GM23248 (cell line): ENCODE results near the gene PPP2R2D. TPM values are rescaled to one million over a fixed set of nuclear protein-coding genes. Genes with fewer than 3 reads are reported as not detected.

Experiments
- DNase-seq: peaks from one replicate; pipeline ENCODE4 v3.0.0-alpha.2; 2015
- H2AFZ ChIP-seq: fragments of 200-600 bp; sonication (generic); 2 replicates; pipeline ENCODE4 v1.6.1; 2016; ENCODE audit warnings: antibody characterized with exemption
- H3F3A ChIP-seq: fragments of 200-600 bp; sonication (generic); 2 replicates; pipeline ENCODE4 v1.6.1; 2016; ENCODE audit warnings: mild to moderate bottlenecking, antibody characterized with exemption, mixed run types; ENCODE audit not compliant: insufficient read depth
- H3K27ac ChIP-seq: fragments of 200-600 bp; sonication (generic); 2 replicates; pipeline ENCODE4 v1.5.1; 2016; ENCODE audit warnings: mild to moderate bottlenecking
- H3K27me3 ChIP-seq: fragments of 200-600 bp; sonication (generic); replicated peaks from 2 replicates; pipeline ENCODE4 v1.6.1; 2016; ENCODE audit warnings: mild to moderate bottlenecking; ENCODE audit not compliant: insufficient read depth
- H3K36me3 ChIP-seq: fragments of 200-600 bp; sonication (generic); 2 replicates; pipeline ENCODE4 v1.6.1; 2016; ENCODE audit warnings: low read depth, mild to moderate bottlenecking
- H3K4me1 ChIP-seq: fragments of 200-600 bp; sonication (generic); 2 replicates; pipeline ENCODE4 v1.6.1; 2016; ENCODE audit warnings: mild to moderate bottlenecking; ENCODE audit not compliant: insufficient read depth
- H3K4me2 ChIP-seq: fragments of 200-600 bp; sonication (generic); one replicate; pipeline ENCODE4 v1.6.1; 2016; ENCODE audit warnings: mild to moderate bottlenecking; ENCODE audit not compliant: unreplicated experiment
- H3K4me3 ChIP-seq: fragments of 200-600 bp; sonication (generic); 2 replicates; pipeline ENCODE4 v1.5.1; 2016; ENCODE audit warnings: mild to moderate bottlenecking
- H3K79me2 ChIP-seq: fragments of 200-600 bp; sonication (generic); 2 replicates; pipeline ENCODE4 v1.6.1; 2016; ENCODE audit warnings: mild to moderate bottlenecking; ENCODE audit not compliant: insufficient read depth
- H3K9ac ChIP-seq: fragments of 200-600 bp; sonication (generic); 2 replicates; pipeline ENCODE4 v1.6.1; 2016; ENCODE audit warnings: mild to moderate bottlenecking
- H3K9me2 ChIP-seq: fragments of 200-600 bp; sonication (generic); 2 replicates; pipeline ENCODE4 v1.6.1; 2016; ENCODE audit warnings: mixed run types, mild to moderate bottlenecking, moderate library complexity; ENCODE audit not compliant: insufficient read depth
- H3K9me3 ChIP-seq: fragments of 200-600 bp; sonication (generic); one replicate; pipeline ENCODE4 v1.6.1; 2017; ENCODE audit warnings: low read depth
- H4K20me1 ChIP-seq: fragments of 200-600 bp; sonication (generic); 2 replicates; pipeline ENCODE4 v1.6.0; 2016; ENCODE audit not compliant: insufficient read depth
- EZH2 ChIP-seq: fragments of 200-600 bp; sonication (generic); IDR thresholded peaks from 2 replicates; pipeline ENCODE4 v1.6.1; 2018; ENCODE audit warnings: antibody characterized with exemption, mild to moderate bottlenecking; ENCODE audit not compliant: insufficient read depth, poor library complexity, severe bottlenecking
- EZH2phosphoT487 ChIP-seq: fragments of 200-600 bp; sonication (generic); IDR thresholded peaks from 2 replicates; pipeline ENCODE4 v1.6.1; 2018; ENCODE audit warnings: antibody characterized with exemption, moderate library complexity, mild to moderate bottlenecking, low read depth; ENCODE audit not compliant: insufficient read depth
- WGBS, 2 experiments: methylation state at CpG; one replicate each; pipeline ENCODE4 v1.1.6; 2015 to 2017; ENCODE audit warnings: low lambda C conversion rate in 2 of 2, low coverage in 1 of 2; ENCODE audit errors: missing lambda C conversion rate in 2 of 2; 5-methylcytosine and 5-hydroxymethylcytosine counted together
- in situ Hi-C: fragments of 300-500 bp; cut with MboI; formaldehyde crosslinking; loops from 2 replicates; pipeline ENCODE4 v1.15.0; 2020
- polyA plus RNA-seq: library from polyadenylated mRNA; unstranded; fragments of >200 nt; fragmentation: Nextera tagmentation; extraction: Ambion mirVana; gene quantifications from 2 replicates; pipeline ENCODE4 v1.2.1, GENCODE V29; 2016
- total RNA-seq: library from RNA; depleted of rRNA; stranded (reverse); fragments of >200 nt; shearing (Covaris generic); gene quantifications from 2 replicates; pipeline ENCODE4 v1.2.3, GENCODE V29; 2014

Gene PPP2R2D
- total and polyA plus RNA-seq, 2 experiments from 2014 or later, result 18.5 to 26.2 TPM

GRCh38 chr10:131901181-131901829, 497 bp downstream of the PPP2R2D start:
- H3K9me3 ChIP-seq, result no peaks in the 10 kb centered on the region
- peak overlapping the region; percentile 66 for H2AFZ ChIP-seq
- peak overlapping the region; percentile 70 for H3K27ac ChIP-seq
- TF ChIP-seq EZH2, result no peak
- TF ChIP-seq EZH2phosphoT487, result no peak
- no peaks in the 10 kb centered on the region; the same call in 1 of the 2 replicates for H3F3A ChIP-seq
- DNase-seq, result peak; percentile 69
- in situ Hi-C loops, result no loop called here
- peak overlapping the region; percentile 84 for H3K9ac ChIP-seq
- H3K4me3 ChIP-seq, result peak overlapping the region; percentile 86
- peaks cover 16% of the 10 kb centered on the region for H3K27me3 ChIP-seq
- peak overlapping the region; percentile 99 for H3K4me2 ChIP-seq
- peaks cover 52% of the 10 kb centered on the region for H3K79me2 ChIP-seq
- peaks cover 17% of the 10 kb centered on the region for H3K4me1 ChIP-seq
- peaks cover 7% of the 10 kb centered on the region for H3K36me3 ChIP-seq
- WGBS, 2 experiments, result 0% methylated on average over 33 to 76 of the region's 83 CpGs
- H4K20me1 ChIP-seq, result peaks cover 8% of the 10 kb centered on the region; the same call in 1 of the 2 replicates
- H3K9me2 ChIP-seq, result no peaks in the 10 kb centered on the region

GRCh38 chr10:131902211-131902610, 1.4 kb downstream of the PPP2R2D start:
- in situ Hi-C loops, result no loop called here
- Histone ChIP-seq H3K27ac (peak overlapping the region; percentile 70), H2AFZ (peak overlapping the region; percentile 66), H3K9me3 (no peaks in the 10 kb centered on the region), H3K79me2 (peaks cover 61% of the 10 kb centered on the region), H4K20me1 (peaks cover 8% of the 10 kb centered on the region; the same call in 1 of the 2 replicates), H3K9ac (peak overlapping the region; percentile 84), H3K36me3 (peaks cover 7% of the 10 kb centered on the region), H3K27me3 (peaks cover 8% of the 10 kb centered on the region; the same call in 1 of the 2 replicates), H3K4me3 (peak overlapping the region; percentile 86), H3K9me2 (no peaks in the 10 kb centered on the region), H3F3A (no peaks in the 10 kb centered on the region; the same call in 1 of the 2 replicates), H3K4me1 (peaks cover 17% of the 10 kb centered on the region), H3K4me2 (peak overlapping the region; percentile 99)
- TF ChIP-seq EZH2phosphoT487 (no peak), EZH2 (no peak)
- no peak for DNase-seq
- WGBS, 2 experiments, result 32 to 34% methylated on average over 5 of the region's 5 CpGs

- Histone ChIP-seq H3K9ac (peak overlapping the region; percentile 84; the same call in 1 of the 2 replicates), H4K20me1 (peaks cover 8% of the 10 kb centered on the region; the same call in 1 of the 2 replicates), H3K4me1 (peaks cover 17% of the 10 kb centered on the region), H3K27ac (peak overlapping the region; percentile 70), H3K36me3 (peaks cover 7% of the 10 kb centered on the region), H2AFZ (no peak overlapping the region), H3K9me2 (no peaks in the 10 kb centered on the region), H3K79me2 (peaks cover 65% of the 10 kb centered on the region), H3K4me2 (peak overlapping the region; percentile 99), H3K4me3 (peak overlapping the region; percentile 86), H3F3A (no peaks in the 10 kb centered on the region; the same call in 1 of the 2 replicates), H3K9me3 (no peaks in the 10 kb centered on the region), H3K27me3 (peaks cover 8% of the 10 kb centered on the region; the same call in 1 of the 2 replicates)
- in situ Hi-C loops, result no loop called here
- no peak for TF ChIP-seq EZH2
- no peak for TF ChIP-seq EZH2phosphoT487
- no peak for DNase-seq
- 93 to 98% methylated on average over 9 of the region's 9 CpGs for WGBS, 2 experiments
These were observed 1.9 kb downstream of the PPP2R2D start for GRCh38 chr10:131902691-131903090.

DNA sequence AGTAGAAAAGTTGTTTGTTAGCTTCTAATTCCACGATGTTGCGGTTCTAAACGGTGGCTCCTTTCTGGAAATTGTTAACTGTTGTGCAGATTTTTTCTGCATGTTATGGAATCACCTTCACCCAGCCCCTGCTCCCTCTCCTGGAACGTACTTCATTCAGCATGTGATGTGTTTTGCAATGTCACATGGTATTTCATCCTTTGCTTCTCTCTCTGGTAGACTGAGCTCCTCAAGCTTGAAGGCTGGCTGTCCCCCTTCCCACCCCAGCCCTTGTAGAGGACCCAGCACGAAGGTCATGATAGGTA, 4.4 kb downstream of the PPP2R2D start:
- Histone ChIP-seq H2AFZ (no peak overlapping the region), H3K36me3 (peaks cover 10% of the 10 kb centered on the region), H3K27ac (no peak overlapping the region), H4K20me1 (peaks cover 12% of the 10 kb centered on the region; the same call in 1 of the 2 replicates), H3K4me1 (peaks cover 17% of the 10 kb centered on the region), H3K9me3 (no peaks in the 10 kb centered on the region), H3K9me2 (no peaks in the 10 kb centered on the region), H3K27me3 (no peaks in the 10 kb centered on the region), H3F3A (no peaks in the 10 kb centered on the region; the same call in 1 of the 2 replicates), H3K4me3 (no peak overlapping the region), H3K4me2 (no peak overlapping the region), H3K79me2 (peaks cover 91% of the 10 kb centered on the region), H3K9ac (no peak overlapping the region)
- in situ Hi-C loops, result no loop called here
- TF ChIP-seq EZH2 (no peak), EZH2phosphoT487 (no peak)
- 84% methylated on average over 5 of the region's 5 CpGs for WGBS, 2 experiments
- no peak for DNase-seq
